Left cardiac atrium (tissue), 4 donors: Measurements from ENCODE around the gene PACSIN1. TPM values are rescaled to one million over a fixed set of nuclear protein-coding genes. Genes with fewer than 3 reads are reported as not detected.
A peak's percentile ranks its signal among the peaks of the same experiment; 100 is the strongest.
"Not testable (repeated sequence)": the region's sequence is repeated elsewhere in the genome, so short reads cannot be mapped to it uniquely, and the experiment has no call there.

Experiments used
- ATAC-seq, 2 donors: fragments of 200-7000 bp; cut with Tn5 transposase; one replicate each; pipeline ENCODE4 v1.9.1; 2020; ENCODE audit warnings: mild to moderate bottlenecking in 2 of 2, moderate library complexity in 2 of 2
- DNase-seq: peaks from one replicate; pipeline ENCODE4 v3.0.0-alpha.2; 2020
- intact Hi-C, 2 donors: fragments of 100-400 bp; cut with DNase I; formaldehyde crosslinking; loops; one replicate each; pipeline versions ENCODE4 v1.14.1 to v1.15.1; 2022 to 2023
- total RNA-seq, 2 donors: library from RNA; stranded (reverse); fragmentation: NEBNext Ultra II Directional; extraction: Animal tissue kit (Norgen Biotek cat#: 25700); gene quantifications; one replicate each; pipeline ENCODE4 v1.2.1, GENCODE V29; 2021
- donor health status: DM: no; HTN: yes; CAD: no.
- donor health status: DM: no; HTN: yes; CAD: no; lungs with severe emphysema.
- donor health status: DM: yes; HTN: yes; CAD: no.
- donor health status: Dilated cardiomyopathy.

PACSIN1 gene
- total RNA-seq, 2 donors from 2014 or later: 3.4 to 8.4 TPM

- ATAC-seq: no peak
- intact Hi-C loops: no loop called here
These were observed 11.0 kb downstream of the PACSIN1 start for GRCh38 chr6:34476921-34477320.

DNA sequence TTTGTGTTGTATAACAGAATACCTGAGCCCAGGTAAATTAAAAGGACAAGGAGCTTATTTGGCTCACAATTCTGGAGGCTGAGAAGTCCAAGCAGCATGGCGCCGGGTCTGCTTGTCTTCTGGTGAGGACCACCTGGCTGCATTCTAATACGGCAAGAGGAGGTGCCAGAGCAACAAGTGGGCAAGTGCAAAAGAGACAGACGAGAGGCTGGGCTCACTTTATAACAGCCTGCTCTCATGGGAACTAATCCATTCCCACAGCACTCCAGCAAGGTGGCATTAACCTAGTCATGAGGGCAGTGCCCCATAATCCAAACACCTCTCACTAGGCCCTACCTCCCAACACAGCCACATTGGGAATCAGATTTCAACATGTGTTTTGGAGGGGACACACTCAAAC is 12.9 kb downstream of the PACSIN1 start:
- DNase-seq: no peak
- intact Hi-C loops: no loop called here
- no peak for ATAC-seq

More at GRCh38 chr6:34476921-34477320, 11.0 kb downstream of the PACSIN1 start:
- DNase-seq: no peak

DNA sequence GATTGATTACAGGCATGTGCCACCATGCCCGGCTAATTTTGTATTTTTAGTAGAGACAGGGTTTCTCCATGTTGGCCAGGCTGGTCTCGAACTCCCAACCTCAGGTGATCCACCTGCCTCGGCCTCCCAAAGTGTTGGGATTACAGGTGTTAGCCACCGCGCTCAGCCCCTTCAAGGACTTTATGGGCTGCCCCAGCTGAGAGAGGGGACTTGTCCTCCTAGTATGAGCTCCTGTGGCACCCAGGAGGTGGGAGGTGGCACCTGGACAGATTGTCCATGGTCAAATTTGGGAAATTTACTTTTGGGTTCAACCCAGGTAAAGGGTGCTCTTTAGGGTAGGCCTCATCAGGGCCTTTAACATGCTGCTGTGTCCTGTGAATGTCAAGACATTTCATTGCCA is 17.9 kb downstream of the PACSIN1 start:
- DNase-seq, intact Hi-C loops, ATAC-seq: not testable (repeated sequence)

DNA sequence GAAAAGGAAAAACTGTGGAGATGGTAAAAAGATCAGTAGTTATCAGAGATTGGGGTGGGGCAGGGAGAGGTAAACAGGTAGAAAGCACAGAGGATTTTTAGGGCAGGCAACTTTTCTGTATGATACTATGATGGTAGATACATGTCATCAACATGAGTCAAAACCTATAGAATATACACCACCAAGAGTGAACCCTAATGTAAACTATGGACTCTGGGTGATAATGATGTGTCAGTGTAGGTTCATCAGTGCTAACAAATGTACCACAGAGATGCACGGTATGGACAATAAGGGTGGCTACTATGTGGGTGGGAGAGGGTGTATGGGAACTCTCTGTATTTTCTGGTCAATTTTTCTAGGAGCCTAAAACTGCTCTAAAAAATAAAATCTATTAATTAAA is 18.5 kb downstream of the PACSIN1 start:
- ATAC-seq: no peak
- intact Hi-C loops: no loop called here
- DNase-seq: no peak

- ATAC-seq (no peak), DNase-seq (no peak)
- intact Hi-C loops: no loop called here
These were observed 19.0 kb downstream of the PACSIN1 start for GRCh38 chr6:34484899-34485298.

DNA sequence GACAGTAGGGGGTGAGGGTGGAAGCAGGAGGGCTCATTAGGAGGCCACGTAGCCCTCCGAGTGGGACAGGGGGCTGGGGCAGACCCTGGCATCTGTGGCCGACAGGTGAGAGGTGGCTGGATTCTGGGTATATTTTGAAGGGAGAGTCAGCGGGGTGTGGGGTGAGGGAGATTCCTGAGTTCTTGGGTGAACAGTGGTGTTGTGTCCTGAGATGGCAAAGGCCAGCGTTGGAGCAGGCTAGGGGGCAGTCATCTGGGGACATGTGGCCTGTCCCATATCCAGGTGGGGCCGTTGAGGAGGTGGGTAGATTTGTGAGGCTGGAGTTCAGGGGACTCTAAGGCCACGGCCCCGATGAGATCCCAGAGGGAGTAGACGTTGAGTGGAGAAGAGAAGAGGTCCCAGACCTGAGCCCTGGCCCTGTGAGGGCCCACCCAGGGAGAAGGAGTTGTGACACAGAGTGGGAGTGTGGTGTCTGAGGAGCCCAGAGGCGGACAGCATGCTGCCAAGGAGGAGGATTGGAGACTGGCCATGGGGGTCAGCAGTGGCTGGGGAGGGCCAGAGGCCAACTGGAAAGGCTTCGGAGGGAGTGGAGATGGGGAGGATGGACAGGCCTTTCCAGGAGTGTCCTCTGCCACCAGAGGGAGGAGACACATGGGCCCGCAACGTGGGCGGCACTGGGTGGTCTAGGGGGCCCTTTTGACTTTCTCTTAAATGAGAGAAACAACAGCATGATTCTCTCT is 19.6 kb downstream of the PACSIN1 start:
- ATAC-seq (no peak), DNase-seq (no peak)
- intact Hi-C loops: no loop called here

DNA sequence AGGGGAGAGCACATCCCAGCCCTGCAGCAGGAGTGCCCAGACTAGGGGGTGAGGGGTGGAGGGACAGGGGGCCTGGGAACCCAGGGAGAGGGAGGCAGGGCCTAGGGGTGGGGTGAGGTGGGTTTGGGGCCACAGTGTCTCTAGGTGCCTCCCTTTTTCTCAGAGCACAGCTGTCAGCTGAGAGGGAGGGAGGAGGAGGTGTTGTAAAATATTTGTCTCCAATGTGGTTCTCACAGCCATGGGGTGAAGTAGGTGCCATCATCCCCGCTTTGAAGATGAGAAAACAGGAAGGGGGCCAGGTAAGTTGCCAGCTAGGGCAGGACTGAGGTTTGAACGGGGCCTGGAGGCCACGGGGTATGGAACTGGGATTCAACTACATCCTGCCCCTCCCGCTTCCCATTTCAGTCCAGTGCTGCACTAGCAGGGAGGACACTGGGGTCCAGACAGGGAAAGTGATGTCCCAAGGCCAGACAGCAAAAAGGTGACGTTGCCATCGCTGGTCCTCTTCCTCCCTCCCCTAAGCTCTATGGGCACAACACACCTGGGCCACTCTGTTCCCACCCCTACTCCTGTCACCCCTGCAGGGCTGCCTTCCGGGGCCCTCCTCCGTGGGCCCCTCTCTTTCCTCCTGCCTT is 20.3 kb downstream of the PACSIN1 start:
- intact Hi-C loops: no loop called here
- no peak for DNase-seq
- no peak for ATAC-seq

DNA sequence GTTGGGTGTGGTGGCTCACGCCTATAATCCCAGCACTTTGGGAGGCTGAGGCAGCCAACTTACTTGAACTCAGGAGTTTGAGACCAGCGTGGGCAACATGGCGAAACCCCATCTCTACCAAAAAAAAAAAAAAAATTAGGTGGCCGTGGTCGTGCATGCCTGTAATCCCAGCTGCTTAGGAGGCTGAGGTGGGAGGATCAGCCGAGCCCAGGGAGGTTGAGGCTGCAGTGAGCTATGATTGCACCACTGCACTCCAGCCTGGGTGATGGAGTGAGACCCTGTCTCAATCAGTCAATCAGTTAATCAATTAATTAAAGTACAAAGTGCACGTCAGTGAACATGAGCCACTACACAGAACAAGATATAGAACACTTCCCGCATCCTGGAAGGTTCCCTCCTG is 21.0 kb downstream of the PACSIN1 start:
- intact Hi-C loops, ATAC-seq: not testable (repeated sequence)

DNA sequence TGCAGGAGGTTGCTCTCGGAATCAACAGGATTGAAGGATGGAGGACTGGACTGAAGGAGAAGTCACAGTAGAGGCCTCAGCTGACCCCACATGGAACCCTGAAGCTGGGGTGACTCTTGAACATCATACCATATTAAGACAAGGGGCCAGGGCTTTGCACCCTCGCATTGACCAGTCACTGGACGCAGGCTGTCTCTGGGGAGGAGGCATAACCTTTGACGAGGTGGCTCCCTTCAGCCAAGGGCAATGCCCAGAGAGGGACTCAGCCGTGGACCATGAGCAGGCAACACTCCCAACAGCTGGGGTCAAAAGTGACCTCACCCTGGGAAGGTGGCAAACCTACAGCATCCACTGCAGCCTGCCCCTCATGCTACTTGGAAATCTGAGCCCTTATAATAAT is 21.7 kb downstream of the PACSIN1 start:
- intact Hi-C loops: no loop called here
- ATAC-seq (no peak), DNase-seq (no peak)

More for the DNA sequence above, 21.0 kb downstream of the PACSIN1 start:
- not testable (repeated sequence) for DNase-seq

DNA sequence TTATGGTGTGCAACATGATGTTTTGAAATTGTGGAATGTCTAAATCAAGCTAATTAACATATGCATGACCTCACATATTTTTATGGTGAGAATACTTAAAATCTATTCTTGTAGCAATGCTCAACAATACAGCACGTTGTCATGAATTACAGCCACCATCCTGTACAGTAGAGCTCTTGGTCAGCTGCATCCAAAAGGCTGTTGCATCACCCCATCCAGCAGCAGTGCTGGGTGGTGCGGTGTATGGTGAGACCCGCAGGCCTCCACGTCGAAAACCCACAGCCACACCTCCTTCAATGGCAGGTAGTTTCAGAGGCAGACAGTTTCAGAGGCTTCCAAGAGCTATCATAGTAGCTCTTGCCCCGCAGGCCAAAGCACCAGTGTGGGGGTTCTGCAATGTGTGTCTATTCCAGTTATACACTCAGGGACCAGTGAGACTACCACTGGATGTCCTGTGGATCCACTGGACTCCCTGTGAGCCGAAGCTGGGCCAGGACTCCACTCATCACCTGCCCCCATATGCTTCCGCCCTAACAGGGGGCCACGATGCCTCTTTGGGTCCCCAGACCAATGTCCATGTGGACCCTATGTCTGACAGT is 23.4 kb downstream of the PACSIN1 start:
- intact Hi-C loops: no loop called here
- DNase-seq: no peak
- no peak for ATAC-seq

- DNase-seq (no peak), ATAC-seq (no peak)
- intact Hi-C loops: no loop called here
These were observed 24.7 kb downstream of the PACSIN1 start for GRCh38 chr6:34490390-34491090.

DNA sequence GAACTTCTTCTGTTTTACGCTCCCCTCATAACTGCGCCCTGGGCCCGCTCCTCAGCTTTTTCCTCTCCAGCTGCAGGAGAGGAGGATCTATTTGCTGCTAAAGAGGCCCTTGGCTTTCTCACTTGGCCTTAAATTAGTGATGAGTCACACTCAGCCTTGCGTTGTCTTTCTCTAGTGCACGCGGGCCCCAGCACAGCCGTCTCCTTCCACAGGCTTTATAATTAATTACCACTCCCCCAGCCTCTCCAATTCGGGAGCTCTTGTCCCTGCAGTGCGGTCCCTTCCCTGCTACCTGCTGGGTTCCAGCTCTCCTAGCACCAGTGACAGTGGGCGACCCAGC is 25.2 kb downstream of the PACSIN1 start:
- intact Hi-C loops: no loop called here
- DNase-seq (no peak), ATAC-seq (peak; percentile 59 to 61)

DNA sequence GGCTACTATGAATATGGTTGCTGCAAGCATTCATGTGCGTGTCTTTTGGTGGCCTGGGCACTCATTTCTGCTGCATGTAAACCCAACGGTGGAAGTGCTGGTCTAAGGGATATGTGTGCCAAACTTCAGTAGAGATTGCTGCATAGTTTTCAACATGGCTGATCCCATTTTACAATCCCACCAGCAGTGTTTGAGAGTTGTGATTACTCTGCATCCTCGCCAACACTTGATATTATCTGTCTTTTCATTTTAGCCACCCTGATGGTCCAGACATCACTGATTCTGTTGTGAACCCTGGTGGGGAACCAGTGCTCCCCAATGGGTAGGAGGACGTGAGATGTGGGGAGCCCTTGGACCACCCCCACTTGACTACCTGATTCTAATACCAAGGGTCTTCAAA is 27.5 kb downstream of the PACSIN1 start:
- intact Hi-C loops: no loop called here
- no peak for ATAC-seq
- no peak for DNase-seq

GRCh38 chr6:34494973-34495372 is 29.1 kb downstream of the PACSIN1 start:
- intact Hi-C loops: no loop called here
- no peak for ATAC-seq
- DNase-seq: no peak

- intact Hi-C loops: no loop called here
- DNase-seq (no peak), ATAC-seq (no peak)
These were observed 30.3 kb downstream of the PACSIN1 start for GRCh38 chr6:34496103-34496685.

GRCh38 chr6:34497411-34497810 is 31.5 kb downstream of the PACSIN1 start:
- DNase-seq (no peak), ATAC-seq (no peak)
- intact Hi-C loops: no loop called here

GRCh38 chr6:34506718-34507117 is 40.8 kb downstream of the PACSIN1 start:
- no peak for DNase-seq
- no peak for ATAC-seq
- intact Hi-C loops: no loop called here

GRCh38 chr6:34508425-34508824 is 42.5 kb downstream of the PACSIN1 start:
- ATAC-seq (no peak), DNase-seq (no peak)

DNA sequence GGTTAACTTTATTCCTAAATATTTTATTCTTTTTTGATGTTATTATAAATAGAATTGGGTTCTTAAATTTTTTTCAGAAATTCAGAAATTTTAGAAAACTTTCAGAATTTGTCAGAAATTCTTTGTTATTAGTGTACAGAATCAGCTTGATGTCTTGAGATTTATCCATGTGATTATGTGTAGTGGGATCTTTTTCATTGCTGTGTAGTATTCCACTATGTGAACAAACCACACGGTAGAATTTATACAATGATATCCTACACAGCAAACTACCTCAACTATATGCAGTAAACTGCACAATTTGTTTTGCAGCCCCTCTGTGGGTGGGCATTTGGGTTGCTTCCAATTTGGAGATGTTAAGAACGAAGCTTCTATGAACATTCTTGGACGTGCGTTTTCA is 43.9 kb downstream of the PACSIN1 start:
- intact Hi-C loops: no loop called here
- ATAC-seq (no peak), DNase-seq (no peak)

More at GRCh38 chr6:34508425-34508824, 42.5 kb downstream of the PACSIN1 start:
- intact Hi-C loops: no loop called here

DNA sequence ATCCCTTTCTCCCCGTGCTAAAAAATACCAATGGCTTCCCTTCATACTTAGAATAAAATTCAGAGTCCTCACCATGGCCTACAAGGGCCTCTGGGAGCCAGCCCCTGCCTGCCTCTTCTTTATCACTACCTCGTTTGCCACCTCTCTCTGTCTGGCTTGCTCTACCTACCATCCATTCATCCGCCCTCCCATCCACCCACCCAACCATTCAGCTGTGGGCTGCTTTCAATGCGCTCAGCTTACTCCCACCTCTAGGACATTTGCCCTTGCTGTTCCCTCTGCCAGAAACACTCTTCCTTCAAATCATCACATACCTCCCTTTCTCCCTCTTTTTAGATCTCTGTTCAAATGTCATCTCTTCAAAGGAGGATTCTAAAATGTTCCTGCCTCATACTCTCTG is 44.4 kb downstream of the PACSIN1 start:
- ATAC-seq (no peak), DNase-seq (no peak)
- intact Hi-C loops: no loop called here
